ENCODE data around the gene CCNI2. TPM values are rescaled to one million over a fixed set of nuclear protein-coding genes. Genes with fewer than 3 reads are reported as not detected.

CCNI2 gene
- total and polyA plus RNA-seq, 9 of the 15 experiments (the other 6 are each of a cell fraction or from before 2014, with no cell fraction given): 0.05 to 1.7 (median 0.81) TPM; not detected in 5

GRCh38 chr5:132790201-132790865 is 43.1 kb downstream of the CCNI2 start (continued):
- TF ChIP-seq ZBTB40 (IDR thresholded peaks at IDR 0.05) (0 out of 2 replicates have a peak, but pooled peaks have one; percentile 20), ZBTB40 (CRISPR knock-in tag; IDR thresholded peaks at IDR 0.05) (no peak), BACH1 (tag; IDR thresholded peaks at IDR 0.05) (no peak), MECOM (CRISPR knock-in tag; IDR thresholded peaks at IDR 0.05) (no peak), ZNF41 (CRISPR knock-in tag; conservative IDR thresholded peaks at IDR 0.05) (no peak), JUN (IDR thresholded peaks at IDR 0.05; ENCODE audit: borderline replicate concordance, low read depth, low read length) (no peak), JUN (CRISPR knock-in tag; IDR thresholded peaks at IDR 0.05; ENCODE audit: borderline replicate concordance) (no peak), KAT7 (CRISPR knock-in tag; IDR thresholded peaks at IDR 0.05; ENCODE audit: borderline replicate concordance) (no peak), ATF7 (IDR thresholded peaks at IDR 0.05) (peak; percentile 46), MEF2A (IDR thresholded peaks at IDR 0.05; ENCODE audit: control insufficient read depth, low read depth, low read length) (no peak), HDAC8 (tag; IDR thresholded peaks at IDR 0.05) (no peak), C11orf30 (IDR thresholded peaks at IDR 0.05; ENCODE audit: low read depth) (no peak), FOXM1 (IDR thresholded peaks at IDR 0.05; ENCODE audit: low read depth) (peak; percentile 82; the same call in 1 of the 2 replicates), FOXM1 (CRISPR knock-in tag; IDR thresholded peaks at IDR 0.05; ENCODE audit: low read depth) (no peak), NR4A1 (CRISPR knock-in tag; IDR thresholded peaks at IDR 0.05) (no peak), NR4A1 (tag; IDR thresholded peaks at IDR 0.05) (no peak), CBFA2T3 (IDR thresholded peaks at IDR 0.05) (peak; percentile 82), PKNOX1 (IDR thresholded peaks at IDR 0.05) (peak; percentile 78), ZNF76 (CRISPR knock-in tag; IDR thresholded peaks at IDR 0.05; ENCODE audit: borderline replicate concordance) (no peak), ZNF311 (CRISPR knock-in tag; IDR thresholded peaks at IDR 0.05) (no peak), FOXK2 (conservative IDR thresholded peaks at IDR 0.05 in 1 of 2, IDR thresholded peaks at IDR 0.05 in 1 of 2; ENCODE audit: low read depth in 2 of 2) (peak in 1 of 2 experiments; percentile 41; a peak in 1 of 4 replicates)

All from K562 (cell line).